SK-N-SH (cell line): ENCODE results near the gene CAPG. TPM values are rescaled to one million over a fixed set of nuclear protein-coding genes. Genes with fewer than 3 reads are reported as not detected.

Experiments
- CTCF ChIA-PET: fragments of 300-600, 350-600 bp; formaldehyde crosslinking; extraction: SDS; loops from one replicate; lab custom pipeline; 2021; lab: Yijun Ruan, JAX
- POLR2A ChIA-PET: fragments of 350-600 bp; sonication (Branson Sonifier 250); formaldehyde crosslinking; extraction: SDS; loops from one replicate; lab custom pipeline; 2020; ENCODE audit warnings: antibody characterized with exemption, inconsistent platforms; lab: Yijun Ruan, JAX
- DNase-seq: peaks from one replicate; pipeline ENCODE4 v3.0.0; 2012
- H2AFZ ChIP-seq: fragments of 200-600 bp; sonication (generic); 2 replicates; pipeline ENCODE4 v1.8.1; 2016; ENCODE audit warnings: antibody characterized with exemption, mild to moderate bottlenecking, low read depth
- H3F3A ChIP-seq: fragments of 200-600 bp; sonication (generic); replicated peaks from 2 replicates; pipeline ENCODE3; 2016; ENCODE audit warnings: antibody characterized with exemption, mild to moderate bottlenecking; ENCODE audit not compliant: insufficient read depth
- H3K27ac ChIP-seq, 2 experiments: fragments of 200-500 bp in 1 of 2; fragments of 200-600 bp in 1 of 2; sonication (Bioruptor generic) in 1 of 2; sonication (generic), shearing (Covaris generic) in 1 of 2; 2 replicates each; pipeline versions ENCODE4 v1.5.1 to v1.6.1; 2014 to 2016; ENCODE audit warnings: low read depth in 2 of 2, inconsistent platforms in 1 of 2, low read length in 1 of 2, mild to moderate bottlenecking in 1 of 2, mixed read lengths in 1 of 2
- H3K27me3 ChIP-seq: fragments of 200-600 bp; sonication (generic), shearing (Covaris generic); 2 replicates; pipeline ENCODE4 v1.6.1; 2016; ENCODE audit warnings: mixed run types; ENCODE audit not compliant: insufficient read depth
- H3K36me3 ChIP-seq, 2 experiments: fragments of 200-500 bp in 1 of 2; fragments of 200-600 bp in 1 of 2; sonication (Bioruptor generic) in 1 of 2; sonication (generic) in 1 of 2; replicated peaks in 1 of 2; 2 replicates each; pipeline versions ENCODE3 to v1.5.1; 2014 to 2016; ENCODE audit warnings: low read length in 1 of 2, mild to moderate bottlenecking in 1 of 2; ENCODE audit not compliant: insufficient read depth in 2 of 2, control insufficient read depth in 1 of 2
- H3K4me1 ChIP-seq, 2 experiments: fragments of 200-500 bp in 1 of 2; fragments of 200-600 bp in 1 of 2; sonication (Bioruptor generic) in 1 of 2; sonication (generic), shearing (Covaris generic) in 1 of 2; 2 replicates each; pipeline versions ENCODE4 v1.5.1 to v1.6.1; 2014 to 2016; ENCODE audit warnings: low read depth in 1 of 2, low read length in 1 of 2, mixed run types in 1 of 2; ENCODE audit not compliant: insufficient read depth in 2 of 2, control insufficient read depth in 1 of 2
- H3K4me2 ChIP-seq: fragments of 200-600 bp; sonication (generic), shearing (Covaris generic); 2 replicates; pipeline ENCODE4 v1.6.1; 2017; ENCODE audit warnings: mixed run types
- H3K4me3 ChIP-seq, 2 experiments: fragments of 200-500 bp in 1 of 2; fragments of 200-600 bp in 1 of 2; sonication (Bioruptor generic) in 1 of 2; sonication (generic), shearing (Covaris generic) in 1 of 2; 2 replicates each; pipeline versions ENCODE4 v1.5.1 to v1.8.1; 2014 to 2016; ENCODE audit warnings: low read depth in 2 of 2, inconsistent platforms in 1 of 2, low read length in 1 of 2, mild to moderate bottlenecking in 1 of 2, mixed read lengths in 1 of 2, moderate library complexity in 1 of 2
- H3K79me2 ChIP-seq: fragments of 200-600 bp; sonication (generic); 2 replicates; pipeline ENCODE4 v1.8.1; 2017; ENCODE audit warnings: mild to moderate bottlenecking; ENCODE audit not compliant: insufficient read depth
- H3K9ac ChIP-seq: fragments of 200-600 bp; sonication (generic); 2 replicates; pipeline ENCODE4 v1.6.1; 2017; ENCODE audit warnings: mixed run types
- H3K9me2 ChIP-seq: fragments of 200-600 bp; sonication (generic); 2 replicates; pipeline ENCODE4 v1.6.1; 2017; ENCODE audit warnings: mixed run types
- H3K9me3 ChIP-seq: fragments of 200-600 bp; sonication (generic); 2 replicates; pipeline ENCODE4 v1.6.1; 2017; ENCODE audit warnings: mixed run types, mild to moderate bottlenecking, moderate library complexity
- H4K20me1 ChIP-seq: fragments of 200-600 bp; sonication (generic); 2 replicates; pipeline ENCODE4 v1.6.1; 2017; ENCODE audit warnings: mild to moderate bottlenecking, mixed run types; ENCODE audit not compliant: insufficient read depth
- CHD2 ChIP-seq: fragments of 150-350 bp; IDR thresholded peaks from 2 replicates; pipeline ENCODE4 v1.6.1; 2018; ENCODE audit warnings: low read length; ENCODE audit not compliant: partially characterized antibody
- ELF1 ChIP-seq: IDR thresholded peaks from 2 replicates; pipeline ENCODE4 v1.4.0; 2012
- FOSL2 ChIP-seq: IDR thresholded peaks from 2 replicates; pipeline ENCODE4 v1.4.0; 2012; ENCODE audit warnings: low read depth, mild to moderate bottlenecking, moderate library complexity, borderline replicate concordance
- FOXM1 ChIP-seq: IDR thresholded peaks from 2 replicates; pipeline ENCODE4 v1.4.0; 2012; ENCODE audit warnings: low read depth, mild to moderate bottlenecking
- GABPA ChIP-seq: IDR thresholded peaks from 2 replicates; pipeline ENCODE4 v1.4.0; 2012; ENCODE audit warnings: low read depth, mild to moderate bottlenecking
- MXI1 ChIP-seq: IDR thresholded peaks from 2 replicates; pipeline ENCODE4 v1.6.1; 2012; ENCODE audit warnings: mild to moderate bottlenecking, low read depth, low read length, improper control_type of control experiment
- NFIC ChIP-seq: IDR thresholded peaks from 2 replicates; pipeline ENCODE4 v1.4.0; 2012; ENCODE audit warnings: borderline replicate concordance
- RCOR1 ChIP-seq: fragments of 150-350 bp; IDR thresholded peaks from 2 replicates; pipeline ENCODE4 v1.6.1; 2017; ENCODE audit warnings: antibody characterized with exemption, low read length
- RXRA ChIP-seq: IDR thresholded peaks from 2 replicates; pipeline ENCODE4 v1.4.0; 2012; ENCODE audit warnings: low read depth, mild to moderate bottlenecking, borderline replicate concordance
- SIN3A ChIP-seq: IDR thresholded peaks from 2 replicates; pipeline ENCODE4 v1.6.1; 2012; ENCODE audit warnings: low read depth, mild to moderate bottlenecking, low read length, moderate library complexity, borderline replicate concordance
- TCF12 ChIP-seq: IDR thresholded peaks from 2 replicates; pipeline ENCODE4 v1.4.0; 2012
- YY1 ChIP-seq: IDR thresholded peaks from 2 replicates; pipeline ENCODE4 v1.4.0; 2012; ENCODE audit warnings: low read depth, mild to moderate bottlenecking
- WGBS: methylation state at CpG from one replicate; pipeline ENCODE4 v1.1.6; 2017; ENCODE audit warnings: low lambda C conversion rate; 5-methylcytosine and 5-hydroxymethylcytosine counted together
- polyA plus RNA-seq, 3 experiments: library from polyadenylated mRNA; depleted of rRNA; stranded (reverse); fragments of >200 nt; gene quantifications; 2 replicates each; pipeline ENCODE4 v1.2.3, GENCODE V29; 2012
- TF ChIP-seq, protein P1 (sequence below): fragments of 150-350 bp; IDR thresholded peaks from 2 replicates; pipeline ENCODE4 v1.6.1; 2017; ENCODE audit warnings: antibody characterized with exemption, low read length, low read depth, borderline replicate concordance
- TF ChIP-seq, protein P2 (sequence below): fragments of 200-600 bp; sonication (generic); IDR thresholded peaks from 2 replicates; pipeline ENCODE4 v1.6.1; 2017; ENCODE audit warnings: antibody characterized with exemption, mild to moderate bottlenecking, moderate library complexity
- TF ChIP-seq, protein P3 (sequence below): fragments of 150-350 bp; IDR thresholded peaks from 2 replicates; pipeline ENCODE4 v1.6.1; 2016; ENCODE audit warnings: mild to moderate bottlenecking, low read depth, low read length

Gene CAPG
- polyA plus RNA-seq, 1 of the 3 experiments (the other 2 are of a cell fraction): 1.2 TPM

DNA sequence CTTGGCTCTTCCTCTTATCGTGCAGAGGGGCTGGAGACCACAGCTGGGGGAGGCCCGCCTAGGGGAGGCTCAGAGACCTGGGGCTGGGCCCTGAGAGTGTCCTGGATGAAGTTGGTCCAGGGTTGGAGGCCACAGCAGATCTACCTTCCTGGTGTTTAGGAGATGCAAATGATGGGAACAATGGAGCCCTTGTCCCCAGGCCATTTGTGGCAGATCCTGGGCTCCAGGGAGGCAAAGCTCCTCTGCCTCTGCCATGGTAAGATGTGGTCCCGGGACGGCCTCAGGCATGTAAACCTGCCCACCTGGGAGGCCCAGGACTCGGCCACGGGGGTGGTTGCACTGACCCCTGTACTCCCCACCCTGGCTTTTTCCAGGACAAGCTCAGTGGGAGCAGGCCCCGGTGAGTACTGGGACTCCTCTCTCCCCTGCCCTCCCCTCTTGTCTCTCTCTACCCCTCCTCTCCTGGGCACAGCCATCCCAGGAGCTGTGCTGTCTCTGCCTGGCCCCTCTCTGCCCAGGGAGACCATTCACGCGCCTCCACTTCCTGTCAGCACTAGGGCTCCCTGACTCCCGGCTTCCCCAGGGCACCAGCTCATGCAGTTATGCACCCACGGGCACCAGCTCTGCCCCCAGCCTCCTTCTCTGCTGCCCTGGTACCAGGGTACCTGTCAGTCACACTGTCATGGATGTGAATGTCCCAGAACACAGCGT lies 19.2 kb upstream of the CAPG start:
- no peak for TF ChIP-seq CHD2
- TF ChIP-seq ELF1: no peak
- TF ChIP-seq, protein P1, sequence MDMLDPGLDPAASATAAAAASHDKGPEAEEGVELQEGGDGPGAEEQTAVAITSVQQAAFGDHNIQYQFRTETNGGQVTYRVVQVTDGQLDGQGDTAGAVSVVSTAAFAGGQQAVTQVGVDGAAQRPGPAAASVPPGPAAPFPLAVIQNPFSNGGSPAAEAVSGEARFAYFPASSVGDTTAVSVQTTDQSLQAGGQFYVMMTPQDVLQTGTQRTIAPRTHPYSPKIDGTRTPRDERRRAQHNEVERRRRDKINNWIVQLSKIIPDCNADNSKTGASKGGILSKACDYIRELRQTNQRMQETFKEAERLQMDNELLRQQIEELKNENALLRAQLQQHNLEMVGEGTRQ: no peak
- TF ChIP-seq YY1: no peak
- no peak for TF ChIP-seq TCF12
- TF ChIP-seq NFIC: no peak
- no peak for TF ChIP-seq SIN3A
- no peak for TF ChIP-seq FOXM1
- TF ChIP-seq FOSL2: no peak
- no peak for TF ChIP-seq GABPA
- TF ChIP-seq, protein P2, sequence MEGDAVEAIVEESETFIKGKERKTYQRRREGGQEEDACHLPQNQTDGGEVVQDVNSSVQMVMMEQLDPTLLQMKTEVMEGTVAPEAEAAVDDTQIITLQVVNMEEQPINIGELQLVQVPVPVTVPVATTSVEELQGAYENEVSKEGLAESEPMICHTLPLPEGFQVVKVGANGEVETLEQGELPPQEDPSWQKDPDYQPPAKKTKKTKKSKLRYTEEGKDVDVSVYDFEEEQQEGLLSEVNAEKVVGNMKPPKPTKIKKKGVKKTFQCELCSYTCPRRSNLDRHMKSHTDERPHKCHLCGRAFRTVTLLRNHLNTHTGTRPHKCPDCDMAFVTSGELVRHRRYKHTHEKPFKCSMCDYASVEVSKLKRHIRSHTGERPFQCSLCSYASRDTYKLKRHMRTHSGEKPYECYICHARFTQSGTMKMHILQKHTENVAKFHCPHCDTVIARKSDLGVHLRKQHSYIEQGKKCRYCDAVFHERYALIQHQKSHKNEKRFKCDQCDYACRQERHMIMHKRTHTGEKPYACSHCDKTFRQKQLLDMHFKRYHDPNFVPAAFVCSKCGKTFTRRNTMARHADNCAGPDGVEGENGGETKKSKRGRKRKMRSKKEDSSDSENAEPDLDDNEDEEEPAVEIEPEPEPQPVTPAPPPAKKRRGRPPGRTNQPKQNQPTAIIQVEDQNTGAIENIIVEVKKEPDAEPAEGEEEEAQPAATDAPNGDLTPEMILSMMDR: no peak
- TF ChIP-seq, protein P3, sequence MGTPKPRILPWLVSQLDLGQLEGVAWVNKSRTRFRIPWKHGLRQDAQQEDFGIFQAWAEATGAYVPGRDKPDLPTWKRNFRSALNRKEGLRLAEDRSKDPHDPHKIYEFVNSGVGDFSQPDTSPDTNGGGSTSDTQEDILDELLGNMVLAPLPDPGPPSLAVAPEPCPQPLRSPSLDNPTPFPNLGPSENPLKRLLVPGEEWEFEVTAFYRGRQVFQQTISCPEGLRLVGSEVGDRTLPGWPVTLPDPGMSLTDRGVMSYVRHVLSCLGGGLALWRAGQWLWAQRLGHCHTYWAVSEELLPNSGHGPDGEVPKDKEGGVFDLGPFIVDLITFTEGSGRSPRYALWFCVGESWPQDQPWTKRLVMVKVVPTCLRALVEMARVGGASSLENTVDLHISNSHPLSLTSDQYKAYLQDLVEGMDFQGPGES: no peak
- no peak for TF ChIP-seq RCOR1
- TF ChIP-seq MXI1: no peak
- no peak for TF ChIP-seq RXRA
- Histone ChIP-seq H3K9me3 (no peaks in the 10 kb centered on the region), H4K20me1 (no peaks in the 10 kb centered on the region), H2AFZ (no peak overlapping the region), H3K9ac (no peak overlapping the region), H3K27ac (no peak overlapping the region), H3F3A (no peaks in the 10 kb centered on the region), H3K79me2 (no peaks in the 10 kb centered on the region), H3K9me2 (no peaks in the 10 kb centered on the region), H3K27me3 (no peaks in the 10 kb centered on the region), H3K36me3 (no peaks in the 10 kb centered on the region), H3K4me1 (peaks cover 0 to 41% of the 10 kb centered on the region in 2 experiments; a peak in 2 of 4 replicates), H3K4me3 (no peak overlapping the region), H3K4me2 (no peak overlapping the region)
- ChIA-PET CTCF (interaction anchor here (0.8 to 4.7 kb wide), 5 partner anchors 9 to 122 kb away, joined by 3 to 43 read pairs (median 3); no protein-coding TSS in a partner anchor), POLR2A (interaction anchor here (1.6 to 4.8 kb wide), 2 partner anchors 110 to 117 kb away, joined by 6 to 54 read pairs; partner anchors contain the start of gene MAT2A)
- 93% methylated on average over 11 of the region's 12 CpGs for WGBS
- no peak for DNase-seq
